NCI-H2227 (cell line): ENCODE data around the gene GRAMD1A.
"Not testable (repeated sequence)": the region's sequence is repeated elsewhere in the genome, so short reads cannot be mapped to it uniquely, and the experiment has no call there.

Source experiments
- DNase-seq: peaks from one replicate; lab custom pipeline; 2025; ENCODE audit not compliant: unreplicated experiment; lab: John Stamatoyannopoulos, UW

GRAMD1A gene

GRCh38 chr19:35015954-35016351, 15.8 kb downstream of the GRAMD1A start:
- DNase-seq: no peak

- no peak for DNase-seq
Measured at GRCh38 chr19:35017507-35017906, 17.4 kb downstream of the GRAMD1A start.

GRCh38 chr19:35018379-35018778, 18.3 kb downstream of the GRAMD1A start:
- no peak for DNase-seq

GRCh38 chr19:35019144-35019543, 19.0 kb downstream of the GRAMD1A start:
- no peak for DNase-seq

GRCh38 chr19:35021016-35021415, 20.9 kb downstream of the GRAMD1A start:
- no peak for DNase-seq

GRCh38 chr19:35021596-35021995, 21.5 kb downstream of the GRAMD1A start:
- no peak for DNase-seq

GRCh38 chr19:35022460-35022859, 22.3 kb downstream of the GRAMD1A start:
- DNase-seq: no peak

GRCh38 chr19:35023428-35023827, 23.3 kb downstream of the GRAMD1A start:
- DNase-seq: no peak

GRCh38 chr19:35024095-35024494, 24.0 kb downstream of the GRAMD1A start:
- no peak for DNase-seq

- no peak for DNase-seq
Measured at GRCh38 chr19:35025969-35026368, 25.8 kb downstream of the GRAMD1A start.

- DNase-seq: no peak
Measured at GRCh38 chr19:35026418-35026817, 26.3 kb downstream of the GRAMD1A start.

GRCh38 chr19:35027009-35027408, 26.9 kb downstream of the GRAMD1A start:
- DNase-seq: no peak

- DNase-seq: no peak
Measured at GRCh38 chr19:35027851-35028599, 27.9 kb downstream of the GRAMD1A start.

GRCh38 chr19:35028600-35028885, 28.4 kb downstream of the GRAMD1A start:
- not testable (repeated sequence) for DNase-seq

- DNase-seq: not testable (repeated sequence)
Measured at GRCh38 chr19:35029275-35029736, 29.2 kb downstream of the GRAMD1A start.

- DNase-seq: no peak
Measured at GRCh38 chr19:35029737-35030256, 29.7 kb downstream of the GRAMD1A start.

- peak; percentile 97 for DNase-seq
Measured at GRCh38 chr19:35030257-35031071, 30.3 kb downstream of the GRAMD1A start, which contains the start of gene SCN1B. Gene SCN1B, plus strand, starts transcription at chr19:35030470. Its CDS starts 351 bp downstream, at chr19:35030821.

GRCh38 chr19:35031072-35031881, 31.2 kb downstream of the GRAMD1A start:
- peak; percentile 85 for DNase-seq

GRCh38 chr19:35032356-35032865, 32.3 kb downstream of the GRAMD1A start:
- no peak for DNase-seq

- no peak for DNase-seq
Measured at GRCh38 chr19:35033067-35034004, 33.2 kb downstream of the GRAMD1A start.
